Gastroesophageal sphincter (tissue), 3 donors: Measurements from ENCODE around the gene FMO2.

Experiments used
- CTCF ChIP-seq, 4 experiments: fragments of 200-600 bp in 2 of 4; fragments of 450-650 bp in 2 of 4; sonication (generic) in 1 of 4; IDR thresholded peaks; one replicate each; pipeline ENCODE4 v1.5.1; 2017 to 2019; ENCODE audit warnings: antibody characterized with exemption in 4 of 4, mild to moderate bottlenecking in 2 of 4, moderate library complexity in 2 of 4
- EP300 ChIP-seq: sonication (generic); formaldehyde crosslinking; IDR thresholded peaks from one replicate; pipeline ENCODE4 v1.6.1; 2017; ENCODE audit warnings: antibody characterized with exemption, mild to moderate bottlenecking
- POLR2A ChIP-seq, 2 donors: fragments of 450-650 bp; IDR thresholded peaks; one replicate each; pipeline ENCODE4 v1.6.1; 2017; ENCODE audit warnings: antibody characterized with exemption in 2 of 2, mild to moderate bottlenecking in 2 of 2, moderate library complexity in 1 of 2
- POLR2AphosphoS5 ChIP-seq: sonication (generic); formaldehyde crosslinking; IDR thresholded peaks from one replicate; pipeline ENCODE4 v1.6.1; 2017; ENCODE audit warnings: antibody characterized with exemption

GRCh38 chr1:171158096-171158495 lies 27.0 kb upstream of the FMO2 start:
- TF ChIP-seq CTCF (IDR thresholded peaks at IDR 0.05) (no peak), POLR2A (IDR thresholded peaks at IDR 0.05) (no peak), POLR2AphosphoS5 (no peak), EP300 (no peak)
